T-helper 2 cell treated with Interferon-gamma antibody and Interleukin-4, amounts not matched to agents 5 μg/mL and 100 μg/mL, for 36 hours (primary cell): ENCODE data around the gene TLCD3B.
A peak's percentile ranks its signal among the peaks of the same experiment; 100 is the strongest.

Experiments used
- DNase-seq: peaks from one replicate; pipeline ENCODE4 v3.0.0; 2021; ENCODE audit warnings: low spot score
- H3K27ac Mint-ChIP-seq: one replicate; pipeline ENCODE4 v1.8.0; 2021; ENCODE audit warnings: mild to moderate bottlenecking, mixed read lengths
- H3K27me3 Mint-ChIP-seq: one replicate; pipeline ENCODE4 v1.8.0; 2021; ENCODE audit warnings: low read depth, mixed read lengths
- H3K36me3 Mint-ChIP-seq: one replicate; pipeline ENCODE4 v1.8.0; 2021; ENCODE audit warnings: low read depth, mixed read lengths
- H3K4me1 Mint-ChIP-seq: one replicate; pipeline ENCODE4 v1.8.0; 2021; ENCODE audit warnings: low read depth, mixed read lengths
- H3K4me3 Mint-ChIP-seq: one replicate; pipeline ENCODE4 v1.8.0; 2022; ENCODE audit warnings: mild to moderate bottlenecking, moderate library complexity, mixed read lengths
- H3K9me3 Mint-ChIP-seq: one replicate; pipeline ENCODE4 v1.8.0; 2021; ENCODE audit warnings: mixed read lengths

TLCD3B gene

GRCh38 chr16:29999605-30000004, 31.5 kb downstream of the TLCD3B start:
- H3K4me1 Mint-ChIP-seq = peaks cover 8% of the 10 kb centered on the region
- H3K4me3 Mint-ChIP-seq = no peak overlapping the region
- peak overlapping the region; percentile 3 for H3K27ac Mint-ChIP-seq
- no peaks in the 10 kb centered on the region for H3K9me3 Mint-ChIP-seq
- no peak for DNase-seq
- H3K27me3 Mint-ChIP-seq = no peaks in the 10 kb centered on the region
- H3K36me3 Mint-ChIP-seq = peaks cover 44% of the 10 kb centered on the region

- H3K27me3 Mint-ChIP-seq = no peaks in the 10 kb centered on the region
- H3K4me1 Mint-ChIP-seq = peaks cover 17% of the 10 kb centered on the region
- H3K36me3 Mint-ChIP-seq = peaks cover 46% of the 10 kb centered on the region
- DNase-seq = no peak
- peak overlapping the region; percentile 99 for H3K4me3 Mint-ChIP-seq
- H3K9me3 Mint-ChIP-seq = no peaks in the 10 kb centered on the region
- peak overlapping the region; percentile 98 for H3K27ac Mint-ChIP-seq
Observed at GRCh38 chr16:29996766-29997250, 34.3 kb downstream of the TLCD3B start.

- H3K27me3 Mint-ChIP-seq = no peaks in the 10 kb centered on the region
- H3K27ac Mint-ChIP-seq = peak within 1 kb of the TSS; percentile 98
- H3K36me3 Mint-ChIP-seq = peaks cover 45% of the 10 kb centered on the region
- peak within 1 kb of the TSS; percentile 99 for H3K4me3 Mint-ChIP-seq
- peaks cover 17% of the 10 kb centered on the region for H3K4me1 Mint-ChIP-seq
- DNase-seq = peak; percentile 99
- H3K9me3 Mint-ChIP-seq = no peaks in the 10 kb centered on the region
Observed at GRCh38 chr16:29995911-29996765, 34.9 kb downstream of the TLCD3B start, which contains the start of gene INO80E. TSS of gene INO80E (plus strand) at chr16:29996241. CDS start at chr16:29996311, 70 bp downstream.

GRCh38 chr16:29995324-29995910, 35.7 kb downstream of the TLCD3B start, which contains the start of gene HIRIP3:
TSS of gene HIRIP3 (minus strand) at chr16:29995617. CDS start at chr16:29995605, 12 bp downstream.
- peak; percentile 89 for DNase-seq

GRCh38 chr16:29994600-29995323, 36.3 kb downstream of the TLCD3B start:
- H3K27me3 Mint-ChIP-seq = no peaks in the 10 kb centered on the region
- DNase-seq = no peak
- H3K36me3 Mint-ChIP-seq = peaks cover 49% of the 10 kb centered on the region
- H3K4me1 Mint-ChIP-seq = peaks cover 17% of the 10 kb centered on the region
- H3K9me3 Mint-ChIP-seq = no peaks in the 10 kb centered on the region
- H3K4me3 Mint-ChIP-seq = peak overlapping the region; percentile 99
- H3K27ac Mint-ChIP-seq = peak overlapping the region; percentile 98

More at GRCh38 chr16:29995324-29995910, 35.7 kb downstream of the TLCD3B start, which contains the start of gene HIRIP3:
- Mint-ChIP-seq H3K27ac (peak within 1 kb of the TSS; percentile 98), H3K36me3 (peaks cover 46% of the 10 kb centered on the region), H3K27me3 (no peaks in the 10 kb centered on the region), H3K9me3 (no peaks in the 10 kb centered on the region), H3K4me3 (peak within 1 kb of the TSS; percentile 99), H3K4me1 (peaks cover 17% of the 10 kb centered on the region)

GRCh38 chr16:29993903-29994599, 37.0 kb downstream of the TLCD3B start:
- Mint-ChIP-seq H3K36me3 (peaks cover 49% of the 10 kb centered on the region), H3K4me1 (peaks cover 18% of the 10 kb centered on the region), H3K27ac (peak overlapping the region; percentile 98), H3K9me3 (no peaks in the 10 kb centered on the region), H3K4me3 (peak overlapping the region; percentile 99), H3K27me3 (no peaks in the 10 kb centered on the region)
- DNase-seq = no peak

GRCh38 chr16:29993191-29993902, 37.7 kb downstream of the TLCD3B start:
- peaks cover 20% of the 10 kb centered on the region for H3K4me1 Mint-ChIP-seq
- H3K27me3 Mint-ChIP-seq = no peaks in the 10 kb centered on the region
- H3K36me3 Mint-ChIP-seq = peaks cover 49% of the 10 kb centered on the region
- no peak overlapping the region for H3K27ac Mint-ChIP-seq
- DNase-seq = no peak
- no peaks in the 10 kb centered on the region for H3K9me3 Mint-ChIP-seq
- no peak overlapping the region for H3K4me3 Mint-ChIP-seq

- H3K9me3 Mint-ChIP-seq = no peaks in the 10 kb centered on the region
- H3K4me3 Mint-ChIP-seq = peak overlapping the region; percentile 38
- H3K36me3 Mint-ChIP-seq = peaks cover 47% of the 10 kb centered on the region
- H3K27ac Mint-ChIP-seq = peak overlapping the region; percentile 60
- DNase-seq = no peak
- no peaks in the 10 kb centered on the region for H3K27me3 Mint-ChIP-seq
- peaks cover 20% of the 10 kb centered on the region for H3K4me1 Mint-ChIP-seq
Observed at GRCh38 chr16:29992344-29992967, 38.6 kb downstream of the TLCD3B start.

- Mint-ChIP-seq H3K9me3 (no peaks in the 10 kb centered on the region), H3K4me1 (peaks cover 15% of the 10 kb centered on the region), H3K36me3 (peaks cover 45% of the 10 kb centered on the region), H3K4me3 (no peak overlapping the region), H3K27me3 (no peaks in the 10 kb centered on the region), H3K27ac (no peak overlapping the region)
- DNase-seq = no peak
Observed at GRCh38 chr16:29991571-29991904, 39.5 kb downstream of the TLCD3B start.

- no peak for DNase-seq
- Mint-ChIP-seq H3K9me3 (no peaks in the 10 kb centered on the region), H3K4me1 (peaks cover 15% of the 10 kb centered on the region), H3K27ac (no peak overlapping the region), H3K4me3 (no peak overlapping the region), H3K27me3 (no peaks in the 10 kb centered on the region), H3K36me3 (peaks cover 43% of the 10 kb centered on the region)
Observed at GRCh38 chr16:29990883-29991570, 40.0 kb downstream of the TLCD3B start.

GRCh38 chr16:29990034-29990433, 41.0 kb downstream of the TLCD3B start:
- H3K36me3 Mint-ChIP-seq = peaks cover 47% of the 10 kb centered on the region
- H3K9me3 Mint-ChIP-seq = no peaks in the 10 kb centered on the region
- H3K27ac Mint-ChIP-seq = no peak overlapping the region
- H3K27me3 Mint-ChIP-seq = no peaks in the 10 kb centered on the region
- H3K4me3 Mint-ChIP-seq = no peak overlapping the region
- peaks cover 15% of the 10 kb centered on the region for H3K4me1 Mint-ChIP-seq
- no peak for DNase-seq
